MM.1S (cell line): Measurements from ENCODE around the gene LHFPL2.

ENCODE experiments used
- EZH2 ChIP-seq: fragments of 300-600 bp; sonication (generic); optimal IDR thresholded peaks from 2 replicates; pipeline ENCODE3; 2017; ENCODE audit warnings: low read depth, mild to moderate bottlenecking, antibody characterized with exemption, low read length, mixed read lengths
- EZH2phosphoT487 ChIP-seq: fragments of 300-600 bp; sonication (generic); IDR thresholded peaks from 2 replicates; pipeline ENCODE4 v1.6.1; 2018; ENCODE audit warnings: antibody characterized with exemption, low read length
- TF ChIP-seq, protein P1 (sequence below): fragments of 300-600 bp; sonication (generic); IDR thresholded peaks from 2 replicates; pipeline ENCODE4 v1.5.1; 2016; ENCODE audit warnings: antibody characterized with exemption, low read length, mixed read lengths

DNA sequence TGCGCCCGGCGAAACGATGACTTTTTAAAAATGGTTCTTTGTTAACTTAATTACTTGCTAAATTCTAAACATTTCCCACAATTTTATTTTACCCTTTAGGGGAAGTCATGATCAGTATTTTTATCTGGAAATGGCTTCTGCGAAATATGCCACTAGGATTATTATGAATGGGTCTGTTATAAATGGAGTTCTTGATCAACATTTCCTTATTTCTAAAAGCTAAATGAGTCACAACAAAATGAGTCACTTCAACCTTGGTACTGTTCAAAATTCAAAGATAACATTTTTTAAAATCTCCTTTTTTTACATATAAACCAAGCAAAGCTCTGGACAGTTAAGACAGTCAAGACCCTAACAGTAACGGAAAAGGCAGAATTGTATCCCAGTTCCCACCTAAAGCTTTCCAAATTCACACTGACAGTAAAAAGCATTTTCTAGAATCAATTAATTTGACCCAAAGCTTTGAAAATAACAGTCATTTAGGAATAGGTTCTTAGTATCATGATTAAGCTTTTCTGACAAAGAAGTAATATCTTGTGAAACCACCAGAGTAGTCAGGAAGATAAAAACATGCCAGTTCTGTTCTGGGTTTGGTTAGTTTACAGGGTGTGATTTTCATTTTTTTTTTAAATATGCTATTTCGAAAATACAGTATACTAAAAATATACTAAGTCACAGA lies 81.7 kb downstream of the LHFPL2 start:
- TF ChIP-seq, protein P1, sequence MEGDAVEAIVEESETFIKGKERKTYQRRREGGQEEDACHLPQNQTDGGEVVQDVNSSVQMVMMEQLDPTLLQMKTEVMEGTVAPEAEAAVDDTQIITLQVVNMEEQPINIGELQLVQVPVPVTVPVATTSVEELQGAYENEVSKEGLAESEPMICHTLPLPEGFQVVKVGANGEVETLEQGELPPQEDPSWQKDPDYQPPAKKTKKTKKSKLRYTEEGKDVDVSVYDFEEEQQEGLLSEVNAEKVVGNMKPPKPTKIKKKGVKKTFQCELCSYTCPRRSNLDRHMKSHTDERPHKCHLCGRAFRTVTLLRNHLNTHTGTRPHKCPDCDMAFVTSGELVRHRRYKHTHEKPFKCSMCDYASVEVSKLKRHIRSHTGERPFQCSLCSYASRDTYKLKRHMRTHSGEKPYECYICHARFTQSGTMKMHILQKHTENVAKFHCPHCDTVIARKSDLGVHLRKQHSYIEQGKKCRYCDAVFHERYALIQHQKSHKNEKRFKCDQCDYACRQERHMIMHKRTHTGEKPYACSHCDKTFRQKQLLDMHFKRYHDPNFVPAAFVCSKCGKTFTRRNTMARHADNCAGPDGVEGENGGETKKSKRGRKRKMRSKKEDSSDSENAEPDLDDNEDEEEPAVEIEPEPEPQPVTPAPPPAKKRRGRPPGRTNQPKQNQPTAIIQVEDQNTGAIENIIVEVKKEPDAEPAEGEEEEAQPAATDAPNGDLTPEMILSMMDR: no peak
- TF ChIP-seq EZH2: no peak
- no peak for TF ChIP-seq EZH2phosphoT487
